Measurements from ENCODE around the gene ROMO1.

The ROMO1 gene

DNA sequence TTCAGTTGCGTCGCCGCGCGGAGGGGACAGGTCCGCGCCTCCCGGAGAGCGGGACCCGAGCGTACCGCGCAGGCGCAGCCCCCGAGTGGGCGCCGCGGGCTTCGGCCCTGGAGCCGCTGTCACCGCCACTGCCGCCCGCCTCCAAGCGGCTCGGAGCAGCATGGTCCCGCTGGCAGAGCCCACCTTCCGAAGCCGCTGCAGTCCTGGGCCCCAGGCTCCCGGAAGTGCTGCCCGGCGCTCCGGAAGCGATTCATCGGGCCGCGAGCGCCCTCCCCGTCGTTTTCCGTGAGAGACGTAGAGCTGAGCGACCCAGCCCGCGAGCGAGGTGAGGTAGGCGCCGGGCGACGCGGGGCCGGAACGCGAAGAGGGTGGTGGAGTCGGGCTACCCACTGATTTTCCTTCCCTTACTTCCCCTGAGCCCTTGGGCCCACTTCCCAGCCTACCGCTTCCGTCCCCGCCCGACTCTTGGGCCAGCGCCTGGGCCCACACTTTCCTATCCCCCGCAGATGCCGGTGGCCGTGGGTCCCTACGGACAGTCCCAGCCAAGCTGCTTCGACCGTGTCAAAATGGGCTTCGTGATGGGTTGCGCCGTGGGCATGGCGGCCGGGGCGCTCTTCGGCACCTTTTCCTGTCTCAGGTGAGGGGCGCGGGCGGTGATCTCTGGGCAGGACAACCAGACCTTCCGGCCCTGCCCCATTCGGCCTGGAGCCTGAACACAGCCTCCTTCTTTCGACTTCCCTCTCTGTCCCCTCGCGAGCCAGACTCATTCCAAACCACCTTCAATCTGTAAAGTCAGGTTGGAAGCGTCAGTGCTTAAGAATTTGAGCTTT lies at the start of gene ROMO1, which contains the start of gene NFS1:
Gene ROMO1 (plus strand): TSS at position 279 of the 830 bp plus-strand sequence. CDS start 228 bp downstream, at position 507.
Gene NFS1 (minus strand): TSS at position 226 of the 830 bp plus-strand sequence. CDS start 64 bp downstream, at position 162.
- Histone ChIP-seq H2AFZ (ENCODE audit: low read depth, low read length) (peak within 1 kb of the TSS; percentile 93), H3K4me1 (ENCODE audit: insufficient read depth, low read length) (peaks cover 15% of the 10 kb centered on the region), H3K9me3 (ENCODE audit: low read length) (no peaks in the 10 kb centered on the region), H3K4me3 (ENCODE audit: low read length) (peak within 1 kb of the TSS; percentile 72), H3K36me3 (ENCODE audit: insufficient read depth, low read length) (peaks cover 36% of the 10 kb centered on the region), H3K27me3 (ENCODE audit: insufficient read depth, low read length) (no peaks in the 10 kb centered on the region)

DNA sequence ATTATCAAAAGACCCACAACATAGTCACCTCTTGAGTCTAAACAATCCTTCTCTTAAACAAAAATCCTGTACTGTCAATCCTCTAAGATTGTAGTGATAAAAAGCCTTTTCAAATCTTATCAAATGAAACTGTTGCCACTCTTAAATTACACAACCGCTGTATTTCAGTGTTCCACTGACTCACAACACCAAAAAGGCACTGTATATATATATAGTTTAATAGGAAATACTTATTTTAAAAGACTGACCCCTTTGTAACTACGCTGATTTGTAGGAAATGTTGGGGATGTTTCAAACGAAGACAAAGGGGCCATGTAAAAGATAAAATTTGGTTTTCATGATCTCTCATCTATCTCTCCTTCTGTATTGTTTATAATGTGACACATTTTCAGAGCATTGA lies 48.6 kb upstream of the ROMO1 start:
- peaks cover 39% of the 10 kb centered on the region for H3K36me3 ChIP-seq (ENCODE audit: insufficient read depth, low read length)
- H3K9me3 ChIP-seq (ENCODE audit: low read length): peaks cover 5% of the 10 kb centered on the region
- H3K4me1 ChIP-seq (ENCODE audit: insufficient read depth, low read length): no peaks in the 10 kb centered on the region

DNA sequence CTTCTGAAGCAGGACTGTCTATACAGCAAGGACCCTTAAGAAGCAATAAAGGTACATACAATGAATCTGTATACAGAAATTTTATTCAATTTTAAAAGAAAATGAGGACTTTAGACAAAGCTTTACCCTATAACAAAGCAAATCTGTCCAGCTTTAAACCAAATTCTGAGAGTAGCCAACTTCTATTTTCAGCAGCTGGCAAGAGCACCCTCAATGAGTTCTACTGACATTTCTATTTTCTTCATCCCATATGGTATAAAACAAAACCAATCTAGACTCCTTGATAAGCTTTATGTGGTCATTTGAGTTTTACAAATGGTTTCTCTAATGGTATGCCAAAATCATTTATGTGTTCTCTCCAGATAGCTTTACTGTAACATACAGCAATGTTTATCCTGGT lies 47.2 kb upstream of the ROMO1 start:
- H3K9me3 ChIP-seq (ENCODE audit: low read length): peaks cover 5% of the 10 kb centered on the region
- no peaks in the 10 kb centered on the region for H3K27me3 ChIP-seq (ENCODE audit: insufficient read depth, low read length)
- no peak overlapping the region for H2AFZ ChIP-seq (ENCODE audit: low read depth, low read length)
- no peak overlapping the region for H3K4me3 ChIP-seq (ENCODE audit: low read length)
- no peaks in the 10 kb centered on the region for H3K4me1 ChIP-seq (ENCODE audit: insufficient read depth, low read length)
- peaks cover 43% of the 10 kb centered on the region for H3K36me3 ChIP-seq (ENCODE audit: insufficient read depth, low read length)

More for the DNA sequence above, 48.6 kb upstream of the ROMO1 start:
- no peaks in the 10 kb centered on the region for H3K27me3 ChIP-seq (ENCODE audit: insufficient read depth, low read length)
- no peak overlapping the region for H2AFZ ChIP-seq (ENCODE audit: low read depth, low read length)
- H3K4me3 ChIP-seq (ENCODE audit: low read length): no peak overlapping the region

DNA sequence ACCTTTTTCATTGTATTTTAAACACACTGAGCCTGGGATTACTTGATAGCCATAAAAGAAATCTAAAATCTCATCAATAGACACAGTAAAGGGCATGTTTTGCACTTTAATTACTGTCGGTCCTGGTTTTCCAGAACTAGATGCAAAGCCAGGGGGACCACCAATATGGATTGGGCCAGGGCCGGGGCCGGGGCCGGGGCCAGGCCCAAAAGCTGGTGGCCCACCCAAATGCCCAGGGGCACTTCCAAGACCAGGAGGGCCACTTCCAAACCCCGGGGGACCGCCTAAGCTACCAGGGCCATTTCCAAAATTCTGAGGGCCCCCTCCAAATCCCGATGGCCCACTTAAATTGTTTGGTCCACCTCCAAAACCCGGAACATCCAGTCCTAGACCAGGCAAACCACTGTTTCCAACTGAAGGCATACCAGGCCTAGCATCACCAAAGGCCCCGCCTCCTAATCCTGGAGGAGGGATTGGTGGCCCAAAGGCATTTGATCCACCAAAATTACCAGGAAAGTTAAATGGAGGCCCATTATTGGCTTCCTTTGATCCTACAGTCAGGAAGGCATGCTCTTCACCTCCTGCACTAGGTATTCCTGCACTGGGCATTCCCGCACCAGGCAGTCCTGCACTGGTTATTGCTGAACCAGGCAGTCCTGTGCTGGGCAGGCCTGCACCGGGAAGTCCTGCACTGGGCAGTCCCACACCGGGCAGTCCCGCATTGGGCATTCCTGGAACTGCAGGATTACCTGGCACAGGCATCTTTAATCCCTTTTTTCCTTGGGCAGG lies 46.4 kb upstream of the ROMO1 start:
- no peak overlapping the region for H3K4me3 ChIP-seq (ENCODE audit: low read length)
- no peak overlapping the region for H2AFZ ChIP-seq (ENCODE audit: low read depth, low read length)
- H3K9me3 ChIP-seq (ENCODE audit: low read length): peaks cover 5% of the 10 kb centered on the region
- no peaks in the 10 kb centered on the region for H3K27me3 ChIP-seq (ENCODE audit: insufficient read depth, low read length)
- peaks cover 50% of the 10 kb centered on the region for H3K36me3 ChIP-seq (ENCODE audit: insufficient read depth, low read length)
- H3K4me1 ChIP-seq (ENCODE audit: insufficient read depth, low read length): no peaks in the 10 kb centered on the region

DNA sequence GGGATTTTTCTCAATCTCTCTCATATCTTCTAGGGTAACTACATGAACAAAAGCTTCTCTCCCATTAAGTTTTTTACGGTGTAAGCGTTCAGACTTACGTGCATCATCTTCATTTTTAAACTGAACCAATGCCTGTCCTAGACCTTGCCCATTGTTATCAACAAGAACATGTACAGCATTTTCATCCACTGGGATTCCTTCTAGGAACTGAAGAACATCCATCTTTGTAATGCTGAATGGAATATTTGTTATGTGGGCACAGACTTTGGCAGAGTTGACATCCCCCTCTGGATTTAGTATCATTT lies 45.8 kb upstream of the ROMO1 start:
- H3K4me3 ChIP-seq (ENCODE audit: low read length): no peak overlapping the region
- H3K4me1 ChIP-seq (ENCODE audit: insufficient read depth, low read length): no peaks in the 10 kb centered on the region
- peaks cover 50% of the 10 kb centered on the region for H3K36me3 ChIP-seq (ENCODE audit: insufficient read depth, low read length)
- H3K9me3 ChIP-seq (ENCODE audit: low read length): peaks cover 5% of the 10 kb centered on the region
- H3K27me3 ChIP-seq (ENCODE audit: insufficient read depth, low read length): no peaks in the 10 kb centered on the region
- no peak overlapping the region for H2AFZ ChIP-seq (ENCODE audit: low read depth, low read length)

DNA sequence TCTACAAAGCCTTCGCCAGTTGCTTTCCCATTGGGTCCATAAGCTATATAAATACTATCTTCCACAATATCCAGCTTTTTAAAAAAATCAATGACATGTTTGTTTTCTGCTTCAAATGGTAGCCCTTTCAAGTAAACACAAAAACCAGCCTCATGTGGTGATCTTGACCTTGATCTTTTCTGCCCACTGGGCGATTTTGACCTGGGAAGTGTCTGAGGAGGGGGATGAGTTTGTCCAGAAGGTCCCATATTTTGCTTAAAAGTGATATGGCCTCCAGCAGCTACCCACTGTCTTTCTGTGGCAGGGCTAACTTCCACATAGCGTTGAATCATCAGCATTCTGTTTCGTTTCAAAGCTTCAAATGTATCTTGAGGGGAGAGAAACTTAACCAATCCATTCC lies 45.3 kb upstream of the ROMO1 start:
- H3K9me3 ChIP-seq (ENCODE audit: low read length): peaks cover 5% of the 10 kb centered on the region
- H2AFZ ChIP-seq (ENCODE audit: low read depth, low read length): no peak overlapping the region
- H3K27me3 ChIP-seq (ENCODE audit: insufficient read depth, low read length): no peaks in the 10 kb centered on the region
- H3K36me3 ChIP-seq (ENCODE audit: insufficient read depth, low read length): peaks cover 50% of the 10 kb centered on the region
- no peaks in the 10 kb centered on the region for H3K4me1 ChIP-seq (ENCODE audit: insufficient read depth, low read length)
- H3K4me3 ChIP-seq (ENCODE audit: low read length): no peak overlapping the region

DNA sequence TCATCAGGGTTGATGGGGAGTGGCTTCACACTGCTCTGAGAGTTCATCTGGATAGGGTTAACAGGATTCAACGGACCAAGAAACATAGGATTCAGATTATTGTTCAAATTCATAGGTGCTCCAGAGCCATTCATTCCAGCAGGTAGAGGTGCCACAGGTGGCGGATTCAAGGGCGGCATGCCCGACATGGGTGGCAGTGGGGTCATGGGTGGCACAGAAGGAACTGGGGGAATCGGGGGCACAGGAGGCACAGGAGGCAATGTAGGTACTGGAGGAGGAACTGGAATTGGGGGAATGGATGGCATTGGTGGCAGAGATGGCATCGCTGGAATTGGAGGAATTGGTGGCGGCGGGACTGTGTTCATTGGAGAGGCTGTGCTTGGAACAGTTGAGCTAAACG lies 44.8 kb upstream of the ROMO1 start:
- Histone ChIP-seq H3K4me1 (ENCODE audit: insufficient read depth, low read length) (no peaks in the 10 kb centered on the region), H3K4me3 (ENCODE audit: low read length) (no peak overlapping the region), H3K27me3 (ENCODE audit: insufficient read depth, low read length) (no peaks in the 10 kb centered on the region), H2AFZ (ENCODE audit: low read depth, low read length) (no peak overlapping the region), H3K9me3 (ENCODE audit: low read length) (peaks cover 5% of the 10 kb centered on the region), H3K36me3 (ENCODE audit: insufficient read depth, low read length) (peaks cover 48% of the 10 kb centered on the region)

DNA sequence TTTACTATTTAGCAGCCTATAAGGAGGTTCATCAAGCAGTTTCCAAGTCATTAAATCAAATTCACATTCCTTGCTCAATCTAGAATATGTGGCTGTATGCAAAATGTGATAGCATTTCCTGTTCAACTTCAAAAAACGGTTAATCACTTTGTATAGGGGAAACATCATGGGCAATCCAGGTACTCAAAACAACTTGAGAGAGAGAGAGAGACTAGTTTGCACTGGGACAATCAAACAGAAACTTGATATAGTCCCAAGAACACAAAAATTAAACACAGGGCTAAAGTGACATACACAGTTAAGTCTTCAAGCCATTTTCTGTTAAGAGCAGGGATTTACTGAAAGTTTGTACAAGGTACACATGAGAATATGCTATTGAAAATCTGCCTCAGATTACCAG lies 41.9 kb upstream of the ROMO1 start:
- Histone ChIP-seq H3K4me1 (ENCODE audit: insufficient read depth, low read length) (peaks cover 16% of the 10 kb centered on the region), H3K27me3 (ENCODE audit: insufficient read depth, low read length) (no peaks in the 10 kb centered on the region), H3K4me3 (ENCODE audit: low read length) (no peak overlapping the region), H3K36me3 (ENCODE audit: insufficient read depth, low read length) (peaks cover 40% of the 10 kb centered on the region), H2AFZ (ENCODE audit: low read depth, low read length) (no peak overlapping the region), H3K9me3 (ENCODE audit: low read length) (peaks cover 5% of the 10 kb centered on the region)

DNA sequence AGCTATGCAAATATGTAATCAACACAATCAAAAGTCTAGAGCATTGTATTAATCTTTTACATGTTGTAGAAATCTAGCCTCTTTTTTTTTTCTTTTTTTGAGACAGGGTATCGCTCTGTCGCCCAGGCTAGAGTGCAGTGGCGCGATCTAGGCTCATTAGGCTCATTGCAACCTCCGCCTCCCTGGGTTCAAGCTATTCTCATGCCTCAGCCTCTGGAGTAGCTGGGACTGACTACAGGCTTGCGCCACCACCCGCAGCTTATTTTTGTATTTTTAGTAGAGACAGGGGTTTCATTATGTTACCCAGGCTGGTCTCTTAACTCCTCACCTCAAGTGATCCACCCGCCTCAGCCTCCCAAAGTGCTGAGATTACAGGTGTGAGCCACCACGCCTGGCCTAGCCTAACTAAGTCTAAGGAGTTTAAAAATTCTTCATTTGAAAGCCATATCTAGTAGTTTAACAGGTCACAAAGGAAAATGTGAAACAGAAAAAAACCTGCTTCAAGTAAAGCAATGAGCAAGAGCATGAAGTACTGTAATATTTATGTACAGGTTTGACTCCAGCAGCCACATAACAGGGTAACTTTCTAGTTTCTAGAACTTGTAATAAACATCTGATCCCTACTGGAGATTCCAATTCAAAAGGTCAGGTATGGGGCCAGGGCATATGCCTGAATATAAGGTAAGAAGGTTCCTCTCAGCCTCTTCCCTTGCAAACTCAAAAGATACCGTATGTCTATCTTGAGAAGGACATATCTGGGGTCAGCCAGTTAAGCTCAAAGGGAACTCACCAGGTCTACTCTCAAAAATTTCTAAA lies 38.9 kb upstream of the ROMO1 start:
- no peaks in the 10 kb centered on the region for H3K27me3 ChIP-seq (ENCODE audit: insufficient read depth, low read length)
- H3K9me3 ChIP-seq (ENCODE audit: low read length): no peaks in the 10 kb centered on the region
- H3K4me1 ChIP-seq (ENCODE audit: insufficient read depth, low read length): peaks cover 27% of the 10 kb centered on the region
- peaks cover 12% of the 10 kb centered on the region for H3K36me3 ChIP-seq (ENCODE audit: insufficient read depth, low read length)
- no peak overlapping the region for H2AFZ ChIP-seq (ENCODE audit: low read depth, low read length)
- no peak overlapping the region for H3K4me3 ChIP-seq (ENCODE audit: low read length)

DNA sequence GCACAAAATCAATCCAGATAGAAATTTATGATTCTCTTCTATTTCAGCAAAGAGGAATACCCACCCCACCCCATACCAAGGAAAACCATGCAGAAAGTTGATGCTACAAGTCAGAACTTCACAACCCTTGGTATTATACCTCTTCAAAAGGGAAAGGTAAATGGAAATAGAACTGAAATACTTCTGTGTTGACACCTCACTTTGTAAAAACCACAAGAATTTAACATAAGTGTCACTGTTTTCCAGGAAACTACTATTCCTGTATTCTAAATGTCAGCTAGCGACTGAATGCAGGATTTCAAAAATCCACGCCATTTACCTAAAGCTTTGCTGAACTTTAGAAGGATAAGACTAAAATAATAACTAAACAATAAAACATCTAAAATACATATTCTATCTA lies 38.2 kb upstream of the ROMO1 start:
- Histone ChIP-seq H3K36me3 (ENCODE audit: insufficient read depth, low read length) (peaks cover 8% of the 10 kb centered on the region), H3K4me3 (ENCODE audit: low read length) (no peak overlapping the region)

DNA sequence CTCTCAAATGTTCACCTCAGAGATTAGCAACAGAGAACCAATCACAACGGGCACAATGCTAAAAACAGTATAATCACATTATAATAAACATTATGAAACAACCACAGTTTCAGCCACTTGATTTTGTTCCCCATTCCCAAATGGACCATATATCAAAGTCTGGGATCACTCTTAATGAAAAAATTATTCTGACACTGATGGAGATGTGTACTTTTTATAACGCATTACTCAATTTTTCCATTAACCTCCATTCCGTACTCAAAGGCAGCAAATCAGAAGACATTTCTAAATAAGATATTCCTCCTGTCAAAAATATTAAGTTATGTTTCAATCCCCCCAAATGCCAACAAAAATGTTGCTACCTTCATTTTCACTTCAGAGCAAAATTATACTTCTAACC lies 37.3 kb upstream of the ROMO1 start:
- H2AFZ ChIP-seq (ENCODE audit: low read depth, low read length): no peak overlapping the region
- H3K4me1 ChIP-seq (ENCODE audit: insufficient read depth, low read length): peaks cover 27% of the 10 kb centered on the region
- H3K4me3 ChIP-seq (ENCODE audit: low read length): peak overlapping the region; percentile 69
- peaks cover 7% of the 10 kb centered on the region for H3K36me3 ChIP-seq (ENCODE audit: insufficient read depth, low read length)
- no peaks in the 10 kb centered on the region for H3K9me3 ChIP-seq (ENCODE audit: low read length)
- H3K27me3 ChIP-seq (ENCODE audit: insufficient read depth, low read length): no peaks in the 10 kb centered on the region

More for the DNA sequence above, 38.2 kb upstream of the ROMO1 start:
- Histone ChIP-seq H3K4me1 (ENCODE audit: insufficient read depth, low read length) (peaks cover 27% of the 10 kb centered on the region), H3K27me3 (ENCODE audit: insufficient read depth, low read length) (no peaks in the 10 kb centered on the region), H2AFZ (ENCODE audit: low read depth, low read length) (no peak overlapping the region), H3K9me3 (ENCODE audit: low read length) (no peaks in the 10 kb centered on the region)

DNA sequence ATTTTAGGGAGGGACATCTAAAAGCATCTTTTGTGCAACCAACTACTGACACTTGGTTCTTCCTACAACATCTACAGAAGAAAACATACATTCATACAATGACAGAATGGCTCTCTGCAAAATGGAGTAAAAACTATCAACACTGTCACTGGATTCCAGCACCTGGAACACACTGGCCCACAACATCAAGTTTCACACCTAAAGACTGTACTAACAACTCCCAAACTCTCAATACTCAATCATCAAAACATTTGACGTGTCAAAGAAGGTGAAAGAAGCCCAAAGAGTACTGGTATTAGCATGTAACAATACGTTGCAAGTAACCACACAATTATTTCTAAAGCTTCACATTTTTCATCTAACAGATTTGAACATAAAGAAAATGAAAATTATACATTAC lies 36.7 kb upstream of the ROMO1 start:
- peaks cover 27% of the 10 kb centered on the region for H3K4me1 ChIP-seq (ENCODE audit: insufficient read depth, low read length)
- H3K36me3 ChIP-seq (ENCODE audit: insufficient read depth, low read length): peaks cover under 1% of the 10 kb centered on the region
- peak overlapping the region; percentile 69 for H3K4me3 ChIP-seq (ENCODE audit: low read length)
- no peak overlapping the region for H2AFZ ChIP-seq (ENCODE audit: low read depth, low read length)
- H3K27me3 ChIP-seq (ENCODE audit: insufficient read depth, low read length): no peaks in the 10 kb centered on the region
- no peaks in the 10 kb centered on the region for H3K9me3 ChIP-seq (ENCODE audit: low read length)
